GM12892 (cell line): ENCODE results near the gene TMEM82.

Experiments used
- DNase-seq: peaks from one replicate; pipeline ENCODE4 v3.0.0; 2011; ENCODE audit not compliant: insufficient read length
- FAIRE-seq: peaks from 2 replicates; lab custom pipeline; 2011; peaks lifted over from hg19 to GRCh38; lab: Jason Lieb, UNC
- POLR2A ChIP-seq: IDR thresholded peaks from 2 replicates; pipeline ENCODE4 v1.6.1; 2011; ENCODE audit warnings: low read depth, low read length, control low read depth
- POLR2AphosphoS5 ChIP-seq: IDR thresholded peaks from 2 replicates; pipeline ENCODE4 v1.6.1; 2011; ENCODE audit warnings: low read depth, low read length, control low read depth
- TAF1 ChIP-seq: IDR thresholded peaks from 2 replicates; pipeline ENCODE4 v1.6.1; 2011; ENCODE audit warnings: low read depth, mild to moderate bottlenecking, control low read depth, low read length, borderline replicate concordance

Gene TMEM82

GRCh38 chr1:15788624-15789301 is 46.5 kb downstream of the TMEM82 start:
- TF ChIP-seq POLR2AphosphoS5 (no peak), POLR2A (no peak), TAF1 (no peak)
- DNase-seq (no peak), FAIRE-seq (no peak)

- no peak for TF ChIP-seq POLR2A
- no peak for TF ChIP-seq POLR2AphosphoS5
- no peak for TF ChIP-seq TAF1
- FAIRE-seq (no peak), DNase-seq (no peak)
These were observed 53.8 kb downstream of the TMEM82 start for GRCh38 chr1:15796086-15796462.
